HG03521 (cell line): Measurements from ENCODE around the gene LNPK.
"Not testable (repeated sequence)": the region's sequence is repeated elsewhere in the genome, so short reads cannot be mapped to it uniquely, and the experiment has no call there.

Source experiments
- ATAC-seq: cut with Tn5 transposase; IDR thresholded peaks from one replicate; pipeline ENCODE4 v1.9.1; 2021; ENCODE audit warnings: mild to moderate bottlenecking, moderate library complexity; ENCODE audit not compliant: unreplicated experiment

Gene LNPK

GRCh38 chr2:176001916-176002687 lies at the start of gene LNPK:
Gene LNPK (minus strand): TSS chr2:176002267. CDS start chr2:175995584, 6,683 bp downstream.
- peak; percentile 93 for ATAC-seq

- ATAC-seq: no peak
Measured at GRCh38 chr2:176039375-176039774, 37.3 kb upstream of the LNPK start.

DNA sequence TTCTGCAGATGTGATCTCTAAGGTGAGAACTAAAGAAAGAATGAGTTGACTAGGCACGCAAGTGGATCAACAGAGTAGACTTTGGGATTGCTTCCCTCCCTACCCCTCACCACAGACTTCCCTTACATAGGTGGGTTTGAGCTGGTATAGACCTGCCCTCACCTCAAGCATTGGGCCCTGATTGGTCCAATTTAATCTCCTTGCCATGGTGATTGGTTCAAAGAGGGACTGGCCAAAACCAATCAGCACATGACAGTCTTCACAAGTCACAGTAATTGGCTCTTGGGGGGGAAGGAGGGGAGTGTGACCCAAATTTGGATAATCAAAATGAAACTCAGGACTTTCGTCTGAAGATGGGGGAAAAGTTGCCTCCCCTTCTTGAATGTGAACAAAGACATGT lies 36.6 kb upstream of the LNPK start:
- no peak for ATAC-seq

DNA sequence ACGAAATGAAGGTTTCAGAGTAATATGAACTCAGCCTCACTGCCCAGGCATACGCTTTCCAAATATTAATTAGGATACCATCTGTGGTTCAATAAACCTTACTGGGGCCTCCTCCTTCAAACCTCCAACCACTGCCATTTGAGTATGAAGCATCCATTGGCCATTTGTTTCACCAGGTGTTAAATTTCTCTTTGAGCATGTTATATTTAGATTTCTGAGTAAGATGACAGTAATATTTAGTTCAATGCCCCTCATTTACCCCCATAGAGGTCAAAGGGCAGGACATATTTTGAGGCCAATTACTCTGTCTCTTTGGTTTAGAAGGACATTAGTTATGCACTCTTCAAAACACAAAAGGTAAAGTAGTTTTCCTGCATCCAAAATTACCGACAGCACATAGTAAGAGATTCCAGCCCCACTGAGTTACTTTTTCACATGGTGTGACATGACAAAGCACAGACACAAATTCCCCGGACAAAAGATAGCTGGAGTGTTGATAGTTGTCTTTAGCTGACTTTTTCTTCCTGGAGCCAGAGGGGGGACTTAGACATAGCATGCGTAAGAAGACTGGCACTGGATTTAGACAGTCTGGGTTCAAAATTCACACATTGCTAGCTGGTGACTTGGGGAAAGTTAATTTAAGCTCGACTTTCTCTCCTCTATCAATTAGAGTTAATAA lies 33.1 kb upstream of the LNPK start:
- ATAC-seq: no peak

DNA sequence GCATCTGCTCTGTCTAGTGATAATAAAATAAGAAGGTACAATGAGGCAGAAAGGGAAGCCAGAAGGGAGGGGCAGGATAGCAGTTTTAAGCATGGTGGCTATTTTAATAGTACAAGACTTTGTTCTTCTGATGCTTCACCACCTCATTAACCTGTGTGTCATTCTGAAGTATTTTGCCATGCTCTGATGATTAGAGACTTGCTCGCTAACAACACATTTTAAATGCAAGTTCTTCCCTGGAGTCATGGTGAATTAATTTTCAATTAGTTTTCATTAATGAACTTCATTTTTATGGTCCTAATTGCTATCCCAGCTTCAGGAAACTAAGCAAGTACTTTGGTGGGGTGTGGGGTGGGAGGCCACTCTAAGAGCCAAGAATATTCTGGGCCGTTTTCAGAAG lies 25.7 kb upstream of the LNPK start:
- ATAC-seq: no peak

DNA sequence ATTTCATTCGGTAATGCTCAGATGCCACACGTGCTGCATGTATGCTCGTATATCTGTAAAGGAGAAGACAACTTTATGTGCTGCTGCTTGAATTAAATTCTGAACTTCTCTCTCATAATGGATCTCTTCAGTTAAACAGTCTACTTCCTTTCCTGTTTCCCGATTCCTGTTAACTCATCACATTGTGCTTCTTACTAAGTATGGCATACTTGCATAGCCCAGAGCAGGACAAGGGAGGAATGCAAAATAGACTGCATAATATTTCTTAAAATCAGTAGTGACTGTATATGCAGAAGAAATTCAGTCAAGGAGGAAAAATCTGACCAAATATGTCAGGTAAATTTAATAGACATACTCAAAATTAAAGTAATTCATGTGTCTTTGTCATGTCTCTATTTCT lies 23.9 kb upstream of the LNPK start:
- no peak for ATAC-seq

DNA sequence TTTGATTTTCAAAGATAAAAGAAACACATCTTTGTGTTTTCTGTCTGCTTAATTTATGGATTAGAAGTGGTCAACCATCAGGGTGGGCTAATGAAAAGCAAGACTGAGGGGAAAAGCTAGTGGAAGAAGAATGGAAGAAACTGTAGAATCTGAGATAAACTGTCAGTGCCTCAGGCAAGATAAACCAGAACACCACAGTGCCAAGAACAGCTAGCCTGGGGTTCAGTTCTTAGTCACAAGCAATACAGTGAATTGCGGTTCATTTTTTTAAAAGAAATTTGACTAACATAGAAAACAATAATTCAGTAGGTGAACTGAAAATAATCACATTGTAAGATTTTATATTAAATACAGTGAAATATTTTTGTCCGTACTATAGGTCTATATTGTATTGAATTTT lies 22.0 kb upstream of the LNPK start:
- no peak for ATAC-seq

DNA sequence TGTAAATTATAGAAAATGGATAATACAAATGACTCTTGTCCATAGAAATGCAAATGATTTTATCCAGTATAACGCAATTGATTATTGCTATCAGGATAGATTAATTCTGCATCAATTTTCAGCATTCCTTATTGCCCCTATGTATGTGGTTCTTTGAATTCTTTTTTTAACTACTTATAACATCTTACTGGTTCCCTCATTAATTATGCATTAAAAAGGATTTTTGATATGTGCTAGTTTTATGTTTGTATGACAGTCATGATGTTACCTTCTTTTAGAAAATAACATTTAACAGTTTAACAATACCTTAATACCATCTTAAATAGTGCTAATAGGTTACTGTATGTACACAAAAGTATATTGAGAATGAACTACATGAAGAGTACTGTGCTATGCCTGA lies 20.0 kb upstream of the LNPK start:
- ATAC-seq: no peak

- ATAC-seq: no peak
Measured at GRCh38 chr2:176020400-176020799, 18.3 kb upstream of the LNPK start.

GRCh38 chr2:176018708-176019107 lies 16.6 kb upstream of the LNPK start:
- ATAC-seq: no peak

GRCh38 chr2:176009445-176009844 lies 7.4 kb upstream of the LNPK start:
- ATAC-seq: no peak

GRCh38 chr2:176004934-176005333 lies 2.9 kb upstream of the LNPK start:
- ATAC-seq: no peak

DNA sequence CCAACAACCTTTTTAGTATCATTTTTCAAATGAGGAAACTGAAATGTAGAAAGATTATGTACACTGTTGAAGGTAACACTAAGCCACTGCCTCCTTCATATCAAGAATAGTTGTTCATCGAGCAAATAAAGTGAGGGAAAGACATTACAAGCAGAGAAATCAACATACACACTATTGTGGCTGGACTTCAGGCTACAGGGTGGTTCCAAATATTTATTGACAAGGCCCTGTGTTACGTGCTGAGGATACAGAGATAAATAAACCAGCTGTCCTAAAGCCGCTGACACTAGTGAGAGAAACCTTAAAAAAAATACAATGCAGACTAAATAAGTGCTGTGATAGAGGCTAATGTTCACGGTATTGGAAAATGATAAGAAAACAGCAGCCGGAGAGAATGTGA lies 1.9 kb upstream of the LNPK start:
- ATAC-seq: no peak

DNA sequence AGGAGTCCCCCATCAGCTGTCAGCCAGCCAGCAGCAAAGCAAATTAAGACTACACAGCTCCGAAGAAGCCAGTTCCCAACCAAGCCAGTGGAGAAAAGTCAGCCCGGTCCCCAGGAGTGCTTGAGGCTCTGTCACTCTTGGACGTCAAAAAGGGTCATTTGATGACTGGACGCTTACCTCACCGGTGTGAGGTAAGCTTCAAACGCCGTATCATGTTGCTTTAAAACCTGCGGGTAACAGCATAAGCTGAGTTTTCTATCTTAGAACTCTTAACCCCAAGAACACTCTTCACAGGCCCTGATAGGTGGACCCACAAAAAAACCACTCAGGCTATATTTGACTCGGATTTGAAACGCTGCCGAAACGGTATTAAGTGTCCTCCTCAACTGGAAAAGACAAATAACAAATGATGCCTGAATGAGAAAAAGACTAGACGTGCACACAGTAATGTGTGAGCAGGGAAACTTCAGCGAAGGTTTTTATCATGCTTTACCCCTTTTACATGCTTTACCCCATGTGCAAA lies 682 bp upstream of the LNPK start:
- no peak for ATAC-seq

DNA sequence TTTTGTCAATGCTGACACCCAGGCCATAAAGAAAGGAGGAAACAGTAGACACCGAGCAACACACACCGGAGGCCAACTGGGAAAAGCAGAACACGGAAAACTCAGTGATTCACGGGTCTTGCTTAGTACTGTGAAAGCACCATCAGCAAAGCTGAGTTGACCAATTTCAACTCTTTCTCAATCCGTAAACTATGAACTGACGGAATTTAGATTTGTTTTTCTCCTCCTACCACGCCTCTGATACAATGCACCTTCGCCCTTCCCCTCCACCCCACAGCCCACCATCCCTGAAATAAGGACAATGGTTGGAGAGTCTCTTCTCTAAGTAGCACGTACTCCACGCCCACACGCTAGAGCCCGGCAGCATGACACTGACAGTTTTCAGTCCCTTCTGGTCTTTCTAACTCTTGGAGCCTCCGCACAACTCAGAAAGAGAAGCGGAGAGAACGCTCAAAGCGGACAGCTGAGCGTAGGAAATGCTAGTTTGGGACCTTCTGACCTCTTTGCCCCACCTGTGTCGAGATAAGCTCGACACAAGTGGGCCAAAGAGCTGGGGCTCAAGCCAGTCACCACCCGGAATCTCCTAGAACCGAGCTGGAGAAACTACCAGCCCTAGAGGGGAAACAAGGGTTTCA lies 669 bp downstream of the LNPK start:
- peak; percentile 40 for ATAC-seq

DNA sequence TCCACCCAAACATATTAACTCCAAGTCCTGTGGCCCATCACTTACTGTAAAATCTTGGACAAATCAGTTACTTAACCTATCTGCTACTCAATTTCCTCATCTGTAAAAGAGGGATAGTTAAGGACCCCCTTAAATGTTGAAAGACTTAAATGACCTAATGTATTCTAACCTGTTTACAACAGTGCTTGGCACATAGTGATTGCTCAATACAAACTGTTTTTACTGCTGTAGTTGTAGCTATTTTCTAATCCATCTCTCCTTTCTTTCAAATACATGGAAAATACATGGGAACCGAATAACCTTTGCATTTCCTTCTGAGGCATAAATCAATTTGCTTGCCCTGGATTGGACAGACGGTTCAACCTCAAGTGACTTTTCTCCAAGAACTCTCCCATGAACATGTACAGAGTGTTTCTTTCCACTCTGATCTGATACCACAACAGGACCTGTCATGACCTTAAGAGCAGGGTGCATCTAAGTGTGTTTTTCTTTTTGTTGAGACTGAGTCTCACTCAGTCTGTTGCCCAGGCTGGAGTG lies 2.7 kb downstream of the LNPK start:
- ATAC-seq: no peak

DNA sequence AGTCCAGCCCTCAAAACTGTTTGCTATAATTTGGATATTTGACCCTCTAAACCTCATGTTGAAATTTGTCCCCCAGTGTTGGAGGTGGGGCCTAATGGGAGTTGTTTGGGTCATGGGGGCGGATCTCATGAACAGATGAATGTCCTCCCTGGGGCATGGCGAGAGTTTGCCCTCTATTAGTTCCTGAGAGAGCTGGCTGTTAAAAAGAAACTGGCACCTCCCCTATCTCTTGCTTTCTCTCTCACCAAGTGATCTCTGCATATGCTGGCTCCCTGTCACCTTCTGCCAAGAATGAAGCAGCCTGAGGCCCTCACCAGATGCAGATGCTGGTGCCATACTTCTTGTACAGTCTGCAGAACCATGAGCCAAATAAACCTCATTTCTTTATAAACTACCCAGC lies 12.0 kb downstream of the LNPK start:
- ATAC-seq: no peak

- ATAC-seq: not testable (repeated sequence)
Measured at GRCh38 chr2:175987126-175987525, 14.9 kb downstream of the LNPK start.

DNA sequence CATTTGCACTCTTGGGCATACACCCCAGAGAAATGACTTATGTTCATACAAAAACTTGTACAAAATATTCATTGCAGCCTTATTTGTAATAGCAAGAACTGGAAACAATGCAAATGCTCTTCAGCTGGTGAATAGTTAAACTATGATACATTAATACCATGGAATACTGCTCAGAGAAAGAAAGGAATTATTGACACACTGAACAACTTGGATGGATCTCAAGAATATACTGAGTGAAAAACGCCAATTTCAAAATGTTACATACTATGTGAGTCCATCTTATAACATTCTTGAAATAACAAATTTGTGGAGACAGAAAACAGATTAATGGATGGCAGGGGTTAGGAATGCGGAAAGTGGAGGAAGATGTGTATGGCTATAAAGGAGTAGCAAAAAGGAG lies 17.2 kb downstream of the LNPK start:
- no peak for ATAC-seq

DNA sequence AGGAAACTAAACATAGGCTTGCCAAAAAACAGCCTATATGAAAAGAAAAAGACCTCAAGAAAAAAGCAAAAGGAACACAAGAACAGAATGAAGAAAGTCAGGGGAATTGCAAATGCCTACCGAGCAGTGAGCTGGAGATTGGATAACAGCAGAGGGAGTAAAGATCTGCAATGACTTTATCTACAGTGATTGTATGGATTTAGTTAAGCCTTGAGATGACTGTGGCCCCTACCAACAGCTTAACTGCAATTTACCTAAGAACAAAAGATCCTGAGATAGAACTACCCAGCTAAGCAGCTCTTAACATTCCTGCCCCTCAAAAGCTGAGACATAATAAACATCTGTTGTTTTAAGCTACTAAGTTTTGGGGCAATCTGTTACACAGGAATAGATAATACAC lies 20.5 kb downstream of the LNPK start:
- ATAC-seq: no peak

- no peak for ATAC-seq
Measured at GRCh38 chr2:175976391-175977157, 25.5 kb downstream of the LNPK start.
